GM21786 (cell line): ENCODE measurements around the gene DEK.
"Not testable (repeated sequence)": the region's sequence is repeated elsewhere in the genome, so short reads cannot be mapped to it uniquely, and the experiment has no call there.

Experiments
- ATAC-seq: cut with Tn5 transposase; IDR thresholded peaks from one replicate; pipeline ENCODE4 v1.9.1; 2021; ENCODE audit not compliant: unreplicated experiment

Gene DEK

GRCh38 chr6:18241208-18242038 is 22.9 kb downstream of the DEK start:
- no peak for ATAC-seq

GRCh38 chr6:18240230-18240629 is 24.1 kb downstream of the DEK start:
- ATAC-seq = no peak

GRCh38 chr6:18237167-18237566 is 27.2 kb downstream of the DEK start:
- ATAC-seq = no peak

- ATAC-seq = no peak
Measured at GRCh38 chr6:18235524-18235923, 28.8 kb downstream of the DEK start.

- ATAC-seq = no peak
Measured at GRCh38 chr6:18234564-18234963, 29.8 kb downstream of the DEK start.

- not testable (repeated sequence) for ATAC-seq
Measured at GRCh38 chr6:18233770-18234169, 30.6 kb downstream of the DEK start.

- not testable (repeated sequence) for ATAC-seq
Measured at GRCh38 chr6:18231856-18232255, 32.5 kb downstream of the DEK start.

GRCh38 chr6:18228590-18228989 is 35.7 kb downstream of the DEK start:
- ATAC-seq = not testable (repeated sequence)

- not testable (repeated sequence) for ATAC-seq
Measured at GRCh38 chr6:18227166-18227565, 37.2 kb downstream of the DEK start.

- ATAC-seq = not testable (repeated sequence)
Measured at GRCh38 chr6:18226451-18227105, 37.8 kb downstream of the DEK start.

- no peak for ATAC-seq
Measured at GRCh38 chr6:18221288-18221615, 43.1 kb downstream of the DEK start.

GRCh38 chr6:18219591-18219990 is 44.7 kb downstream of the DEK start:
- ATAC-seq = no peak

GRCh38 chr6:18218233-18218632 is 46.1 kb downstream of the DEK start:
- no peak for ATAC-seq

- ATAC-seq = no peak
Measured at GRCh38 chr6:18216411-18216810, 47.9 kb downstream of the DEK start.

- no peak for ATAC-seq
Measured at GRCh38 chr6:18215436-18215835, 48.9 kb downstream of the DEK start.

- ATAC-seq = peak; percentile 35
Measured at GRCh38 chr6:18214003-18214402, 50.3 kb downstream of the DEK start.

GRCh38 chr6:18213439-18213838 is 50.9 kb downstream of the DEK start:
- ATAC-seq = no peak

- no peak for ATAC-seq
Measured at GRCh38 chr6:18212231-18212630, 52.1 kb downstream of the DEK start.

GRCh38 chr6:18211338-18211737 is 53.0 kb downstream of the DEK start:
- ATAC-seq = peak; percentile 90

- ATAC-seq = no peak
Measured at GRCh38 chr6:18210707-18211106, 53.6 kb downstream of the DEK start.

GRCh38 chr6:18209539-18210197 is 54.7 kb downstream of the DEK start:
- no peak for ATAC-seq

GRCh38 chr6:18208778-18209177 is 55.6 kb downstream of the DEK start:
- ATAC-seq = not testable (repeated sequence)
